HG03354 (cell line): Measurements from ENCODE around the gene DENND5B.

Experiments used
- ATAC-seq: cut with Tn5 transposase; IDR thresholded peaks from one replicate; pipeline ENCODE4 v1.9.1; 2021; ENCODE audit warnings: mild to moderate bottlenecking; ENCODE audit not compliant: unreplicated experiment, poor library complexity, severe bottlenecking

The DENND5B gene

DNA sequence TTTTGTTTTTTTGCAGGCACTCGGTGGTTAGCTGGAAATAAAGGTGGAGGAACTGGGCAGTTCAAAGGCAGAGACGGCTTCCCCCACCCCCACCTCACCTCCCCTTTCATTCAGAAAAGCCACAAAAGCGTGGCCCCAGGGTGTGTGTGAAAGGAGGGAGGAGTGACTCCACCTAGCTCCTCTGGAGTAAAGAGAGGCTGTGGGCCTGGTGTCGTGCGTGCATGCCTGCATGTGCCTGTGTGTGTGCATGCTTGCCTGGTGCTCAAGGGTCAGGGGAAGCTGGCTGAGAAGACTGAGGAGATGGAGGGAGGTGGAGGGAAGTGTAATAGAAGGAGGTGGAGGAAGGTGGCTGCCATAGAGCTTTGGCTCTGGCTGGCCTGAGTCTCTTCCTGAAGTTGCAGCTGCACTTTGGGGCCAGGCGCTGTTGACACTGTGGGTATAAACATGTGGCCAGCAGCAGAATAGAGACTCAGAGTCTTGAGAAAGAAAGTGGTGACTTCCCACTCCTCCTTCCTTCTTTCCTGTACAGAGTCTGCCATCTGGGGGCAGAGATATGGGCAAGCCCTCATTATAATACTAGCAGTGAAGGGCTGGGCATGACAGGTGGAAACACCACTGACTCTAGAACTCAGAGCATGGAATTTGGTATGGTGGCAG is 228.0 kb downstream of the DENND5B start:
- peak; percentile 71 for ATAC-seq

DNA sequence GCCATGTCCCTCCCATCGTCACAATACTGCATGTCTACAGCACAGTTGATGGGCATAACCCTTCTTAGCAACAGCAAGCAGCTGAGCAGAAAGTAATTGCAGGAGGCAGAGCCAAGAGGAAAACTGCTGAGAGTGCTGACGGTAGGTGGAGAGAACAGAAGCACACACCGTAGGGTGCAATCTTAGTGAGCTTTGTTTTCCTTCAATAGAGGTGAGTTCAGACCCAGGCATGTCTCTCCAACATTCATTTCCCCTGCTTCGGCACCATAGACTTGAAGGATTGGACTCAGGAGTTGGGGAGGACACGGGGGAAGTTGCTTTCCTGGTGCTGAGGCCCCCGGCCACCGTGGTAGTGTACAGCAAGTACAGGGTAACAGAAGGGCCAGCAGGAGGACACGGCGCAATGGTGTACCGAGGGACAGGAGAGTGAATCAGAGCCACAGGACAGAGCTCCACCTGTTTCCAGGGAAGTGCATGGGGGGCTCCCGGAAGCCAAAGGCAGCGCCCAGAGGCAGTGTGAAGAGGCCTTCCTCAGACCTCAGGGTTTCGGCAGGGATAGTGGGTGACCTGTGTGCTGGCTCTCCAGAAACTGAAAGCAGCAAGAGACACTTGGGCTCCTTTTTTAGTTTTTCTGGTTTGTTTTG is 228.7 kb downstream of the DENND5B start:
- ATAC-seq = peak; percentile 58

DNA sequence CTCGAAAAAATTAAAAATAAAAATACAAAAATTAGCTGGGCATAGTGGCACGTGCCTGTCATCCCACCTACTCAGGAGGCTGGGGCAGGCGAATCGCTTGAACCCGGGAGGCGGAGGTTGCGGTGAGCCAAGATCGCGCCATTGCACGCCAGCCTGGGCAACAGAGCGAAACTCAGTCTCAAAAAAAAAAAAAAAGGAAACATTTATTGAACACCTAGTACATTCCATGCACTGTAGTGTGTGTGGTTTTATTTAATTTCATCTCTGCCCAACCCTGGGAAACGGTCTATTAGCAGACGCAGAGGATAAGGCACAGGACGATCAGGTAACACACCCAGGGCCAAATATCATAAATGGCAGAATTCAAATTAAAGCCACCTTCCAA is 229.2 kb downstream of the DENND5B start:
- ATAC-seq = no peak

DNA sequence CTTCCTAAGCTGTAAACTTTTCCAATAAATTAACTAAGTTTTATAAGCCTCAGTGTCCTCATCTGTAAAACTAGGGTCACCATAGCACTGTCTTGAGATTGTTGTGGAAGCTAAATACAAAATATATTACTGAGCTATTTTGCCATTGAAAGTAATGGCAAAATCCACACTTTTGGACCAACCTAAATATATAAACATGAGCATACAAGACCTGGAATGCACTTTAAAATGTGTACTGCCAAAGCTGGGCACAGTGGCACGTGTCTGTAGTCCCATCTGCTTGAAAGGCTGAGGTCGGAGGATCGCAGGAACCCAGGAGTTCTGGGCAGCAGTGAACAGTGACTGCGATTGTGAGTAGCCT is 235.2 kb downstream of the DENND5B start:
- ATAC-seq = no peak

DNA sequence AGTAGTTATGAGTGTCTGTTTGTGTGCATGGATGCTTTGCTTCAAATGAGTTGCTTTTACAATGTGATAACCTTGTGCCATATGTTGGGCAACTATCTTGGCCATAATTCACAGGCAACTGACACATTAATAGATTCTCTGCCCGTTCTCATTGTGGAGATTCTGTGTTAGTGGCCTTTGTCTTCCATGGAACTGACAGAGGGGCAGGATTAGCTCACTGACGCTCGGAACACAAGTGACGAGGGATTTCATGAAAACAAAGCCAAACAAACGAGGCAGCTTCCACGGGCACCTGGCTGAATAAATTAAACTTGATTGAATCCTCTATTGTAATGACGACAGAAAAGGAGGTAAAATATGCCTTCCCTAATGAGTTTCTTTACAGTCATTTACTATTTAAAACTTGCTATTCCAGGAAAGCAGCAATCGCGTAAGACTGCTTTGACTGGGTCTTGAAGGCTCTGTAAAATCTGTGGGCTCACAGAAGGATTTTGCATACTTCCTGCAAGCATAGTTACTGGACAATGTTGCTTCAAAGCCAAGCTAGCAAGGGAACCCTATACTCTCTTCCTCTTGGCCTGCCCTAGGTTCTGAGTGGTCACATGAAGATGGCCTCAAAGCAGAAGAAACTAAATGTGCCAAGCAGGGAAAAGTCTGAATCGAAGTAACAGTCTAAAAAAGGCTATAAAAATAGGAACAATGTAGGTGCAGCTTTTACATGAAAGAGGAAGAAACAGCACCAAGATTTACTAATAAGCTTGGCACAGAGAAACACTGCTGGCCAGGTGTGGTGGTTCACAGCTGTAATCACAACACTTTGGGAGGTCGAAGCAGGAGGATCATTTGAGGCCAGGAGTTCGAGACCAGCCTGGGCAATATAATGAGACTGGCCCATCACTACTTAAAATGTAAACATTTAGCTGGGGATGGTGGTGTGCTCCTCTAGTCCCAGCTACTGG is 236.9 kb downstream of the DENND5B start:
- no peak for ATAC-seq

DNA sequence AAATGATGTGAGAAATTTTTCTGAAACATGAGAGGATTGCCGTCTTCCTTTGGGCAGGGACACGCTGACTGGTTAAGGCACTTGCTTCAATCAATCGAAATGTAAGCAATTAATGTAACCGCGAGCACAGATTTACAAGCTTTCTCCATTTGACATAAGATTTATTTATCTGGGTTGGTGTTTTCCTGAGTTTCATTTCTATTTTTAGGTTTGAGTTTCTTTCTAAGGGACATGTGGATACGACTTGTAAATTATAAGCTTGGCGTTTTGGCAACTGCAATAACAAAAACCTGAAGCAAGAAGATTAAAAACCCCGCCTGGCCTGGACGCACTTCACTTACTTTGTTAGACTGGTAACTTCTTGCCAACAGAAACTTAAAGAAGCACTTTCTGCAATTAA is 244.7 kb downstream of the DENND5B start:
- no peak for ATAC-seq

DNA sequence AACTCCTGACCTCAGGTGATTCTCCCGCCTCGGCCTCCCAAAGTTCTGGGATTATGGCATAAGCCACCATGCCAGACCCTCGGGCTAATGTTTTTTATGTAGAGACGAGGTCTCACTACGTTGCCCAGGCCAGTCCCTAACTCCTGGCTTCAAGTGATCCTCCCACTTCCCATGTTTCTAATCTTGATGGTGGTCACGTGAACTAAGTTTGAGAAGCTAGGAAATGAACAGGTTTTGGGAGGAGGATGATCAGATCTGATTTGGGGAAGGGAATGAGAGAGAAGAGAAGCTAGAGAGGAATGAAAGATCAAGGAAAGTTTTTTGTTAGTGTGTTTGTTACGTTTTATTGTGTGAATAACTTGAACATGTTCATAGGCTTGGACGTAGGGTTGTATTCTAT is 247.8 kb downstream of the DENND5B start:
- no peak for ATAC-seq

DNA sequence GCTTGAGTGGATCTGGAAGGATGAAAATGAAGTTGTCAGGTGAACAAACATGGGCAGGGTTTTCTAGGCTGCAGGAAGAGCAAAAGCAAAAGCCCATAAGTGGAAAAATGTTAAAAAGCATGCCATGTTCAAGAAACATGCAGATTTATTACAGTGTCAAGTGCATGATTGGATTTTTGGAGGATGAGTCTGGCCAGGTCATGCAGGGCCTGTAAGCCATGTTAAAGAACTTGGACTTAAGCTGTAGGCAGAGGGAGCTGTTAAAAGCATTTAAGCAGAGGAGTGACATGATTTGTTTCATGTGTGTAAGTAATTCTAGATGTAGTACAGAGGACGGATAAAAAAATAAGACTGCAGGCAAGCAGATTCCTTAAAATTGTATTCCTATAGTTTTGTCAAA is 248.7 kb downstream of the DENND5B start:
- no peak for ATAC-seq

DNA sequence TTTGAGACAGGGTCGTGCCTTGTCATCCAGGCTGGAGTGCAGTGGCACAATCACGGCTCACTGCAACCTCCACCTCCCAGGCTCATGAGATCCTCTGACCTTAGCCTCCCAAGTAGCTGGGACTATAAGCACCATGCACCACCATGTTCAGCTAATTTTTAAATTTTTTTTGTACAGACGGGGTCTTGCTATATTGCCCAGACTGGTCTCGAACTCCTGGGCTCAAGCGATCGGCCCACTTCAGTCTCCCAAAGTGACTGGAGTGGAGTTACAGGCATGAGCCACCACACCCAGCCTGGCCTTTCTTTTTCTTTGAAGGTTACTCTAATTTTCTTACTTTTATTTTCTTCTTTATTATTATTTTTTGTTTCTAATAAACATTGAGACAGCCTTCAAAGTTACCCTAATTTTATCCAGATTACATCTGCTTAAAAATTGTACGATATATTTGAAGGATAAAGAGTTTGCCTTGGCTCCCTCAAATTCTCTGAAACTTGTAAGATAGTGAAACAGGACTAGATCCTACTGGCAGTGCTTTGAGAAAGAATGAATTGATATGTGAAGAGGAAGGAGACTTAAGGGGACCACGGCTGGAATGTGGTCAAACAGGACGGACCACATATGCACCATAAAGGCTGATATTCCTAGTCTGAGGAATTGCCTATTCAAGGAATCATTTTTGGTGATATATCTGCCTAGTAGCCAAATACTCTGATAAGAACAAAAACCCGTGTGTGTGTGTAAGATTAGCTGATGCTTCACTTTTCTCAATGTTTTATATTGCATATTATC is 250.9 kb downstream of the DENND5B start:
- no peak for ATAC-seq

DNA sequence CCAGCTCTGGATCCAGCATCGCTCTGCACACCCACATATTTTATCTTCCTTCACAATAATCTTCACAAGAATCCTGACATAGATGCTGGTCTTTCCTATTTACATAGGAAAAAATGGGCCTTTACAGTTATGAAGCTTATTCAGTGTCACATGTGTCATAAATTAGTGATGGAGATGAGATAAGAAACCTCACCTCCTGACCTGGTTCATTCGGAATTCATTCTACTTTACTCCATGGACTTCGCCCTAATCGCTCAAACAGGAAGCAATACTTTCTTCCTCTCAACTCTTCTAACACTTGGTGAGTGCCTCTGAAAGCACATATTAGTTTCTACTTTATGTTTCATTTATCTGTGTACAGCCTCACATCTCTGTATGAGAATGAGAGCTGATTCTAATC is 253.0 kb downstream of the DENND5B start:
- ATAC-seq = no peak
